HEK293 (cell line): ENCODE data around the gene EDNRA.

Experiments used
- CTCF ChIA-PET: fragments of 350-600 bp; formaldehyde crosslinking; extraction: SDS; loops from one replicate; lab custom pipeline; 2021; ENCODE audit warnings: antibody characterized with exemption; lab: Yijun Ruan, JAX
- POLR2A ChIA-PET: fragments of 300-600 bp; formaldehyde crosslinking; extraction: SDS; loops from one replicate; lab custom pipeline; 2020; ENCODE audit warnings: antibody characterized with exemption, inconsistent platforms; lab: Yijun Ruan, JAX
- H3K27ac ChIP-seq: fragments of 200-500 bp; sonication (Bioruptor generic); 2 replicates; pipeline ENCODE4 v1.5.1; 2014; ENCODE audit warnings: low read depth, low read length, control low read depth, inconsistent platforms; ENCODE audit errors: extremely low read depth
- H3K36me3 ChIP-seq, 2 experiments: fragments of 200-500 bp in 1 of 2; sonication (Bioruptor generic) in 1 of 2; 1 replicate in 1 of 2; 2 replicates in 1 of 2; pipeline ENCODE4 v1.5.1; 2014 to 2017; ENCODE audit warnings: inconsistent platforms in 2 of 2, low read length in 2 of 2; ENCODE audit not compliant: control insufficient read depth in 2 of 2, insufficient read depth in 1 of 2
- H3K4me1 ChIP-seq: fragments of 200-500 bp; sonication (Bioruptor generic); 2 replicates; pipeline ENCODE4 v1.5.1; 2014; ENCODE audit warnings: mild to moderate bottlenecking, low read length, inconsistent platforms; ENCODE audit not compliant: control insufficient read depth, insufficient read depth
- H3K4me3 ChIP-seq: 2 replicates; pipeline ENCODE4 v1.5.1; 2011; ENCODE audit warnings: low read depth, mild to moderate bottlenecking, control low read depth, low read length, moderate library complexity
- H3K9me3 ChIP-seq: fragments of 200-500 bp; sonication (Bioruptor generic); 2 replicates; pipeline ENCODE4 v1.5.1; 2014; ENCODE audit warnings: low read depth, low read length, inconsistent platforms; ENCODE audit not compliant: control insufficient read depth, insufficient read depth
- CTCF ChIP-seq: fragments of 450-650 bp; formaldehyde crosslinking; IDR thresholded peaks from 2 replicates; pipeline ENCODE4 v1.5.1; 2016; ENCODE audit warnings: missing biosample characterization, missing genetic modification characterization
- KLF10 ChIP-seq: fragments of 450-650 bp; IDR thresholded peaks from 2 replicates; pipeline ENCODE4 v1.5.1; 2018; ENCODE audit warnings: missing biosample characterization, mild to moderate bottlenecking, missing genetic modification characterization
- MYNN ChIP-seq: fragments of 450-650 bp; formaldehyde crosslinking; IDR thresholded peaks from 2 replicates; pipeline ENCODE4 v1.5.1; 2016; ENCODE audit warnings: missing biosample characterization, missing genetic modification characterization, borderline replicate concordance
- MZF1 ChIP-seq: fragments of 450-650 bp; formaldehyde crosslinking; IDR thresholded peaks from 2 replicates; pipeline ENCODE4 v1.5.1; 2017; ENCODE audit warnings: missing biosample characterization, missing genetic modification characterization, borderline replicate concordance
- PBX3 ChIP-seq: sonication (generic); formaldehyde crosslinking; IDR thresholded peaks from 2 replicates; pipeline ENCODE4 v1.8.1; 2022; ENCODE audit warnings: mild to moderate bottlenecking, moderate library complexity, missing genetic modification reagents
- PRDM2 ChIP-seq: fragments of 450-650 bp; formaldehyde crosslinking; IDR thresholded peaks from 2 replicates; pipeline ENCODE4 v1.5.1; 2016; ENCODE audit warnings: missing biosample characterization, missing genetic modification characterization, borderline replicate concordance
- SP3 ChIP-seq: fragments of 450-650 bp; formaldehyde crosslinking; IDR thresholded peaks from 2 replicates; pipeline ENCODE4 v1.5.1; 2016; ENCODE audit warnings: missing biosample characterization, missing genetic modification characterization
- ZBTB11 ChIP-seq: fragments of 450-650 bp; formaldehyde crosslinking; conservative IDR thresholded peaks from 2 replicates; pipeline ENCODE4 v1.5.1; 2016; ENCODE audit warnings: low read depth, missing biosample characterization, missing genetic modification characterization
- ZBTB48 ChIP-seq: fragments of 450-650 bp; formaldehyde crosslinking; IDR thresholded peaks from 2 replicates; pipeline ENCODE4 v1.5.1; 2016; ENCODE audit warnings: missing biosample characterization, missing genetic modification characterization
- ZBTB49 ChIP-seq: fragments of 450-650 bp; formaldehyde crosslinking; IDR thresholded peaks from 2 replicates; pipeline ENCODE4 v1.5.1; 2016; ENCODE audit warnings: missing biosample characterization, missing genetic modification characterization, low read depth
- ZFP41 ChIP-seq: fragments of 450-650 bp; formaldehyde crosslinking; IDR thresholded peaks from 2 replicates; pipeline ENCODE4 v1.5.1; 2016; ENCODE audit warnings: missing biosample characterization, missing genetic modification characterization, borderline replicate concordance
- ZNF133 ChIP-seq: fragments of 450-650 bp; formaldehyde crosslinking; IDR thresholded peaks from 2 replicates; pipeline ENCODE4 v1.5.1; 2016; ENCODE audit warnings: missing biosample characterization, missing genetic modification characterization
- ZNF423 ChIP-seq: fragments of 450-650 bp; formaldehyde crosslinking; IDR thresholded peaks from 2 replicates; pipeline ENCODE4 v1.5.1; 2016; ENCODE audit warnings: missing biosample characterization, missing genetic modification characterization
- ZNF548 ChIP-seq: fragments of 450-650 bp; formaldehyde crosslinking; IDR thresholded peaks from 2 replicates; pipeline ENCODE4 v1.5.1; 2016; ENCODE audit warnings: missing biosample characterization, missing genetic modification characterization
- ZNF558 ChIP-seq: fragments of 450-650 bp; formaldehyde crosslinking; IDR thresholded peaks from 2 replicates; pipeline ENCODE4 v1.5.1; 2016; ENCODE audit warnings: missing biosample characterization, missing genetic modification characterization
- ZNF639 ChIP-seq: fragments of 450-650 bp; formaldehyde crosslinking; IDR thresholded peaks from 2 replicates; pipeline ENCODE4 v1.5.1; 2016; ENCODE audit warnings: missing biosample characterization, missing genetic modification characterization

EDNRA gene

GRCh38 chr4:147576084-147576483 lies 95.2 kb downstream of the EDNRA start (continued):
- TF ChIP-seq PRDM2 = no peak
- no peak for TF ChIP-seq ZNF639
- TF ChIP-seq ZNF423 (tag by site-specific recombination) = no peak
- TF ChIP-seq ZNF558 (tag by site-specific recombination) = no peak
- no peak for TF ChIP-seq ZFP41 (tag by site-specific recombination)
- no peak for TF ChIP-seq PBX3 (CRISPR knock-in tag)
- TF ChIP-seq ZNF548 = no peak
- no peak for TF ChIP-seq MYNN (tag by site-specific recombination)
- no peak for TF ChIP-seq MZF1 (tag by site-specific recombination)
- TF ChIP-seq SP3 = no peak

- no peaks in the 10 kb centered on the region for H3K36me3 ChIP-seq
- no peak overlapping the region for H3K27ac ChIP-seq
- no peak overlapping the region for H3K4me3 ChIP-seq
- ChIA-PET POLR2A (no interaction called here), CTCF (interaction anchor here (0.8 to 1.2 kb wide), 2 partner anchors 49 to 417 kb away, joined by 4 read pairs; no protein-coding TSS in a partner anchor)
- H3K4me1 ChIP-seq = no peaks in the 10 kb centered on the region
- TF ChIP-seq ZBTB49 (tag by site-specific recombination) (no peak), CTCF (tag by site-specific recombination) (no peak), ZNF133 (no peak), ZBTB11 (no peak), ZBTB48 (tag by site-specific recombination) (no peak), KLF10 (tag by site-specific recombination) (no peak), MZF1 (tag by site-specific recombination) (0 out of 2 replicates have a peak, but pooled peaks have one; percentile 68)
- H3K9me3 ChIP-seq = no peaks in the 10 kb centered on the region
These were observed 97.2 kb downstream of the EDNRA start for GRCh38 chr4:147578051-147578476.
